ENCODE results near the gene TTC7B.

- TF ChIP-seq, protein P1, sequence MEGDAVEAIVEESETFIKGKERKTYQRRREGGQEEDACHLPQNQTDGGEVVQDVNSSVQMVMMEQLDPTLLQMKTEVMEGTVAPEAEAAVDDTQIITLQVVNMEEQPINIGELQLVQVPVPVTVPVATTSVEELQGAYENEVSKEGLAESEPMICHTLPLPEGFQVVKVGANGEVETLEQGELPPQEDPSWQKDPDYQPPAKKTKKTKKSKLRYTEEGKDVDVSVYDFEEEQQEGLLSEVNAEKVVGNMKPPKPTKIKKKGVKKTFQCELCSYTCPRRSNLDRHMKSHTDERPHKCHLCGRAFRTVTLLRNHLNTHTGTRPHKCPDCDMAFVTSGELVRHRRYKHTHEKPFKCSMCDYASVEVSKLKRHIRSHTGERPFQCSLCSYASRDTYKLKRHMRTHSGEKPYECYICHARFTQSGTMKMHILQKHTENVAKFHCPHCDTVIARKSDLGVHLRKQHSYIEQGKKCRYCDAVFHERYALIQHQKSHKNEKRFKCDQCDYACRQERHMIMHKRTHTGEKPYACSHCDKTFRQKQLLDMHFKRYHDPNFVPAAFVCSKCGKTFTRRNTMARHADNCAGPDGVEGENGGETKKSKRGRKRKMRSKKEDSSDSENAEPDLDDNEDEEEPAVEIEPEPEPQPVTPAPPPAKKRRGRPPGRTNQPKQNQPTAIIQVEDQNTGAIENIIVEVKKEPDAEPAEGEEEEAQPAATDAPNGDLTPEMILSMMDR (IDR thresholded peaks at IDR 0.05; ENCODE audit: borderline replicate concordance, extremely low read depth, low read length, poor library complexity, severe bottlenecking), result no peak
- no peak for TF ChIP-seq EZH2 (IDR thresholded peaks at IDR 0.05; ENCODE audit: borderline replicate concordance, low read depth, low read length, severe bottlenecking)
These were observed 307.5 kb downstream of the TTC7B start for GRCh38 chr14:90508536-90509254.
